HepG2 (cell line): ENCODE results near the gene SIGLEC10. TPM values are rescaled to one million over a fixed set of nuclear protein-coding genes. Genes with fewer than 3 reads are reported as not detected.

Experiments used
- AGO2 ChIP-seq: fragments of 200-400 bp; formaldehyde crosslinking; optimal IDR thresholded peaks from 2 replicates; pipeline ENCODE3; 2017; ENCODE audit warnings: mild to moderate bottlenecking, low read depth, low read length, moderate library complexity
- ATF7-NPFF ChIP-seq: sonication (generic); formaldehyde crosslinking; IDR thresholded peaks from 2 replicates; pipeline ENCODE4 v1.8.1; 2023; ENCODE audit warnings: mild to moderate bottlenecking, low read depth, missing genetic modification reagents, moderate library complexity
- ERF ChIP-seq: IDR thresholded peaks from 2 replicates; pipeline ENCODE4 v1.6.1; 2018; ENCODE audit warnings: missing biosample characterization, missing genetic modification reagents
- FLYWCH1 ChIP-seq: sonication (generic); formaldehyde crosslinking; IDR thresholded peaks from 2 replicates; pipeline ENCODE4 v1.8.1; 2023; ENCODE audit warnings: mild to moderate bottlenecking, missing genetic modification reagents
- GATAD2A ChIP-seq: IDR thresholded peaks from 2 replicates; pipeline ENCODE4 v1.6.1; 2016
- IRF2 ChIP-seq: IDR thresholded peaks from 2 replicates; pipeline ENCODE4 v1.6.1; 2018; ENCODE audit warnings: missing genetic modification reagents, missing compliant biosample characterization
- KDM4B ChIP-seq: sonication (generic); formaldehyde crosslinking; IDR thresholded peaks from 2 replicates; pipeline ENCODE4 v1.4.0; 2020; ENCODE audit warnings: missing genetic modification reagents
- NFKBIZ ChIP-seq: IDR thresholded peaks from 2 replicates; pipeline ENCODE4 v1.6.1; 2018; ENCODE audit warnings: missing genetic modification reagents, missing compliant biosample characterization
- NRL ChIP-seq: sonication (generic); formaldehyde crosslinking; IDR thresholded peaks from 2 replicates; pipeline ENCODE4 v1.5.0; 2020; ENCODE audit warnings: missing genetic modification reagents, mild to moderate bottlenecking, moderate library complexity, borderline replicate concordance
- SALL2 ChIP-seq: sonication (generic); formaldehyde crosslinking; IDR thresholded peaks from 2 replicates; pipeline ENCODE4 v1.8.1; 2023; ENCODE audit warnings: mild to moderate bottlenecking, missing genetic modification reagents, inconsistent platforms
- SRY ChIP-seq: sonication (generic); formaldehyde crosslinking; IDR thresholded peaks from 2 replicates; pipeline ENCODE4 v1.8.0; 2022; ENCODE audit warnings: mild to moderate bottlenecking, missing genetic modification reagents
- SSRP1 ChIP-seq: IDR thresholded peaks from 2 replicates; pipeline ENCODE4 v1.6.1; 2016; ENCODE audit warnings: control low read depth
- ZNF317 ChIP-seq: sonication (generic); formaldehyde crosslinking; IDR thresholded peaks from 2 replicates; pipeline ENCODE4 v1.5.0; 2020; ENCODE audit warnings: mild to moderate bottlenecking, missing genetic modification reagents
- ZNF354B ChIP-seq: sonication (generic); formaldehyde crosslinking; IDR thresholded peaks from 2 replicates; pipeline ENCODE4 v1.8.0; 2022; ENCODE audit warnings: mild to moderate bottlenecking, missing genetic modification reagents
- ZNF615 ChIP-seq: sonication (generic); formaldehyde crosslinking; IDR thresholded peaks from 2 replicates; pipeline ENCODE4 v1.5.0; 2020; ENCODE audit warnings: mild to moderate bottlenecking, missing genetic modification reagents, borderline replicate concordance
- ZNF780A ChIP-seq: sonication (generic); formaldehyde crosslinking; IDR thresholded peaks from 2 replicates; pipeline ENCODE4 v1.8.0; 2022; ENCODE audit warnings: mild to moderate bottlenecking, missing genetic modification reagents, moderate library complexity
- ZSCAN25 ChIP-seq: sonication (generic); formaldehyde crosslinking; IDR thresholded peaks from 2 replicates; pipeline ENCODE4 v1.8.0; 2022; ENCODE audit warnings: mild to moderate bottlenecking, missing genetic modification reagents
- polyA plus RNA-seq, 8 experiments: library from polyadenylated mRNA; depleted of rRNA in 3 of 8; stranded (reverse) in 7 of 8; unstranded in 1 of 8; fragments of >200 nt; fragmentation: Illumina TruSeq in 4 of 8; extraction: Trizol in 4 of 8; gene quantifications; 2 replicates each; pipeline versions ENCODE4 v1.2.1 to v1.2.3, GENCODE V29; 2011 to 2016; ENCODE audit warnings: low read depth in 4 of 8, missing spikeins in 1 of 8, mixed read lengths in 1 of 8; ENCODE audit not compliant: insufficient read depth in 1 of 8
- total RNA-seq, 5 experiments: library from RNA; depleted of rRNA; stranded (reverse); fragments of >200 nt; fragmentation: Illumina TruSeq; extraction: Trizol; gene quantifications; 2 replicates each; pipeline ENCODE4 v1.2.3, GENCODE V29; 2016; ENCODE audit warnings: low read depth in 1 of 5
- TF ChIP-seq, protein P1 (sequence below): sonication (generic); formaldehyde crosslinking; IDR thresholded peaks from 2 replicates; pipeline ENCODE4 v1.5.1; 2020; ENCODE audit warnings: mild to moderate bottlenecking, missing genetic modification reagents, borderline replicate concordance
- TF ChIP-seq, protein P2 (sequence below): sonication (generic); IDR thresholded peaks from 2 replicates; pipeline ENCODE4 v1.6.1; 2016; ENCODE audit warnings: low read depth, borderline replicate concordance
- TF ChIP-seq, protein P3 (sequence below): sonication (generic); formaldehyde crosslinking; IDR thresholded peaks from 2 replicates; pipeline ENCODE4 v1.4.0; 2020; ENCODE audit warnings: mild to moderate bottlenecking, low read depth, missing genetic modification reagents
- TF ChIP-seq, protein P4 (sequence below): sonication (generic); formaldehyde crosslinking; IDR thresholded peaks from 2 replicates; pipeline ENCODE4 v1.5.1; 2020; ENCODE audit warnings: mild to moderate bottlenecking, missing genetic modification reagents, borderline replicate concordance

SIGLEC10 gene
- total and polyA plus RNA-seq, 2 of the 13 experiments (the other 11 are each of a cell fraction or from before 2014, with no cell fraction given): not detected

DNA sequence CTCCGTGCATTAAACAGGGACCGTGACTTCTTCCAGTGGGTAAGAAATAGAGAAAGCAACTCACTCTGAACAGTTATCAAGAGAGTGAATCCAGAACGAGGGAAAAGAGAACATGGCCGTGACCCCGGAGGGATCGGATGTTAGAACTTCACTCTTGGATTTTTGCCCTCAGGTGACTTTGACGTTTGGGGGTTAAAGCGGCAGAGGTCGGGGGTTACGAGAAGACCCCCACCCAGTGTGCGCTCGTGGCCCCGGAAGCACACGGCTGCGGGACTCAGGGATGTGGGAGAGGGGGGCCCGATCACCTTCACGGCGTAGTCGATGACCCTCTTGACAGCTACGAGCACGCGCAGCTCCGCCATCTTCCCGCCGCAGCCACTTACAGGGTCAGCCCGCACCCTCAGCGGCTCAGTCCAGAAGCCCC lies 51.5 kb downstream of the SIGLEC10 start, which contains the start of gene ETFB (continued):
- TF ChIP-seq SRY: no peak; the same call in 1 of the 2 replicates
- no peak for TF ChIP-seq NFKBIZ
- 0 out of 2 replicates have a peak, but pooled peaks have one; percentile 53 for TF ChIP-seq FLYWCH1 (CRISPR knock-in tag)
- TF ChIP-seq ZNF354B: no peak
- TF ChIP-seq ZNF317: 0 out of 2 replicates have a peak, but pooled peaks have one; percentile 19
- no peak for TF ChIP-seq NRL (CRISPR knock-in tag)
- no peak for TF ChIP-seq IRF2 (CRISPR knock-in tag)
- TF ChIP-seq, protein P1, sequence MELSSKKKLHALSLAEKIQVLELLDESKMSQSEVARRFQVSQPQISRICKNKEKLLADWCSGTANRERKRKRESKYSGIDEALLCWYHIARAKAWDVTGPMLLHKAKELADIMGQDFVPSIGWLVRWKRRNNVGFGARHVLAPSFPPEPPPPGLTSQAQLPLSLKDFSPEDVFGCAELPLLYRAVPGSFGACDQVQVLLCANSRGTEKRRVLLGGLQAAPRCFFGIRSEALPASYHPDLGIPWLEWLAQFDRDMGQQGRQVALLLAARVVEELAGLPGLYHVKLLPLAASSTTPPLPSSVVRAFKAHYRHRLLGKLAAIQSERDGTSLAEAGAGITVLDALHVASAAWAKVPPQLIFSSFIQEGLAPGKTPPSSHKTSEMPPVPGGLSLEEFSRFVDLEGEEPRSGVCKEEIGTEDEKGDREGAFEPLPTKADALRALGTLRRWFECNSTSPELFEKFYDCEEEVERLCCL (CRISPR knock-in tag): no peak
- no peak for TF ChIP-seq ZNF780A (CRISPR knock-in tag)
- peak; percentile 25 for TF ChIP-seq AGO2
- TF ChIP-seq, protein P2, sequence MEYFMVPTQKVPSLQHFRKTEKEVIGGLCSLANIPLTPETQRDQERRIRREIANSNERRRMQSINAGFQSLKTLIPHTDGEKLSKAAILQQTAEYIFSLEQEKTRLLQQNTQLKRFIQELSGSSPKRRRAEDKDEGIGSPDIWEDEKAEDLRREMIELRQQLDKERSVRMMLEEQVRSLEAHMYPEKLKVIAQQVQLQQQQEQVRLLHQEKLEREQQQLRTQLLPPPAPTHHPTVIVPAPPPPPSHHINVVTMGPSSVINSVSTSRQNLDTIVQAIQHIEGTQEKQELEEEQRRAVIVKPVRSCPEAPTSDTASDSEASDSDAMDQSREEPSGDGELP: no peak; the same call in 1 of the 2 replicates
- peak; percentile 13; the same call in 1 of the 2 replicates for TF ChIP-seq ZNF615
- no peak for TF ChIP-seq KDM4B
- TF ChIP-seq SSRP1: no peak
- TF ChIP-seq, protein P3, sequence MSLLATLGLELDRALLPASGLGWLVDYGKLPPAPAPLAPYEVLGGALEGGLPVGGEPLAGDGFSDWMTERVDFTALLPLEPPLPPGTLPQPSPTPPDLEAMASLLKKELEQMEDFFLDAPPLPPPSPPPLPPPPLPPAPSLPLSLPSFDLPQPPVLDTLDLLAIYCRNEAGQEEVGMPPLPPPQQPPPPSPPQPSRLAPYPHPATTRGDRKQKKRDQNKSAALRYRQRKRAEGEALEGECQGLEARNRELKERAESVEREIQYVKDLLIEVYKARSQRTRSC (CRISPR knock-in tag): no peak
- no peak for TF ChIP-seq ERF (CRISPR knock-in tag)
- no peak for TF ChIP-seq GATAD2A (CRISPR knock-in tag)
- no peak; the same call in 1 of the 2 replicates for TF ChIP-seq SALL2 (CRISPR knock-in tag)
- no peak; the same call in 1 of the 2 replicates for TF ChIP-seq ATF7-NPFF (CRISPR knock-in tag)
- TF ChIP-seq, protein P4, sequence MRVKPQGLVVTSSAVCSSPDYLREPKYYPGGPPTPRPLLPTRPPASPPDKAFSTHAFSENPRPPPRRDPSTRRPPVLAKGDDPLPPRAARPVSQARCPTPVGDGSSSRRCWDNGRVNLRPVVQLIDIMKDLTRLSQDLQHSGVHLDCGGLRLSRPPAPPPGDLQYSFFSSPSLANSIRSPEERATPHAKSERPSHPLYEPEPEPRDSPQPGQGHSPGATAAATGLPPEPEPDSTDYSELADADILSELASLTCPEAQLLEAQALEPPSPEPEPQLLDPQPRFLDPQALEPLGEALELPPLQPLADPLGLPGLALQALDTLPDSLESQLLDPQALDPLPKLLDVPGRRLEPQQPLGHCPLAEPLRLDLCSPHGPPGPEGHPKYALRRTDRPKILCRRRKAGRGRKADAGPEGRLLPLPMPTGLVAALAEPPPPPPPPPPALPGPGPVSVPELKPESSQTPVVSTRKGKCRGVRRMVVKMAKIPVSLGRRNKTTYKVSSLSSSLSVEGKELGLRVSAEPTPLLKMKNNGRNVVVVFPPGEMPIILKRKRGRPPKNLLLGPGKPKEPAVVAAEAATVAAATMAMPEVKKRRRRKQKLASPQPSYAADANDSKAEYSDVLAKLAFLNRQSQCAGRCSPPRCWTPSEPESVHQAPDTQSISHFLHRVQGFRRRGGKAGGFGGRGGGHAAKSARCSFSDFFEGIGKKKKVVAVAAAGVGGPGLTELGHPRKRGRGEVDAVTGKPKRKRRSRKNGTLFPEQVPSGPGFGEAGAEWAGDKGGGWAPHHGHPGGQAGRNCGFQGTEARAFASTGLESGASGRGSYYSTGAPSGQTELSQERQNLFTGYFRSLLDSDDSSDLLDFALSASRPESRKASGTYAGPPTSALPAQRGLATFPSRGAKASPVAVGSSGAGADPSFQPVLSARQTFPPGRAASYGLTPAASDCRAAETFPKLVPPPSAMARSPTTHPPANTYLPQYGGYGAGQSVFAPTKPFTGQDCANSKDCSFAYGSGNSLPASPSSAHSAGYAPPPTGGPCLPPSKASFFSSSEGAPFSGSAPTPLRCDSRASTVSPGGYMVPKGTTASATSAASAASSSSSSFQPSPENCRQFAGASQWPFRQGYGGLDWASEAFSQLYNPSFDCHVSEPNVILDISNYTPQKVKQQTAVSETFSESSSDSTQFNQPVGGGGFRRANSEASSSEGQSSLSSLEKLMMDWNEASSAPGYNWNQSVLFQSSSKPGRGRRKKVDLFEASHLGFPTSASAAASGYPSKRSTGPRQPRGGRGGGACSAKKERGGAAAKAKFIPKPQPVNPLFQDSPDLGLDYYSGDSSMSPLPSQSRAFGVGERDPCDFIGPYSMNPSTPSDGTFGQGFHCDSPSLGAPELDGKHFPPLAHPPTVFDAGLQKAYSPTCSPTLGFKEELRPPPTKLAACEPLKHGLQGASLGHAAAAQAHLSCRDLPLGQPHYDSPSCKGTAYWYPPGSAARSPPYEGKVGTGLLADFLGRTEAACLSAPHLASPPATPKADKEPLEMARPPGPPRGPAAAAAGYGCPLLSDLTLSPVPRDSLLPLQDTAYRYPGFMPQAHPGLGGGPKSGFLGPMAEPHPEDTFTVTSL (CRISPR knock-in tag): no peak
- no peak for TF ChIP-seq ZSCAN25 (CRISPR knock-in tag)
